D721Med (cell line): Measurements from ENCODE around the gene PTGS1.

Experiments
- DNase-seq: peaks from one replicate; pipeline ENCODE4 v3.0.0; 2011; ENCODE audit warnings: low spot score; ENCODE audit not compliant: insufficient read length
- FAIRE-seq: peaks from 2 replicates; lab custom pipeline; 2011; peaks lifted over from hg19 to GRCh38; lab: Jason Lieb, UNC
- TF ChIP-seq, protein P1 (sequence below): IDR thresholded peaks from 2 replicates; pipeline ENCODE4 v1.5.1; 2012; ENCODE audit warnings: mild to moderate bottlenecking, control low read depth; ENCODE audit not compliant: insufficient read depth; ENCODE audit errors: missing control alignments

Gene PTGS1

DNA sequence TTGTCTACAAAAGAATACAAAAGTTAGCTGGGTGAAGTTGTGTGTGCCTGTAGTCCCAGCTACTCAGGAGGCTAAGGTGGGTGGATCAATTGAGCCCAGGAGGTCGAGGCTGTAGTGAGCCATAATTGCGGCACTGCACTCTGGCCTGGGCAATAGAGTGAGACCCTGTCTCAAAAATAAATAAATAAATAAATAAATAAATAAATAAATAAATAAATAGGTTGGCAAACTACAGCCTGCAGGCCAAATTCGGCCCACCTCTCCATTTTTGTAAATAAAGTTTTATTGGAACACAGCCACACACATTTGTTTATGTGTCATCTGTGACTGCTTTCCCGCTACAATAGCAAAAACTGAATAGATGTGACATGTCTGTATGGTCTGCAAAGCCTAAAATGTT is 9.5 kb downstream of the PTGS1 start:
- FAIRE-seq (no peak), DNase-seq (no peak)
- TF ChIP-seq, protein P1, sequence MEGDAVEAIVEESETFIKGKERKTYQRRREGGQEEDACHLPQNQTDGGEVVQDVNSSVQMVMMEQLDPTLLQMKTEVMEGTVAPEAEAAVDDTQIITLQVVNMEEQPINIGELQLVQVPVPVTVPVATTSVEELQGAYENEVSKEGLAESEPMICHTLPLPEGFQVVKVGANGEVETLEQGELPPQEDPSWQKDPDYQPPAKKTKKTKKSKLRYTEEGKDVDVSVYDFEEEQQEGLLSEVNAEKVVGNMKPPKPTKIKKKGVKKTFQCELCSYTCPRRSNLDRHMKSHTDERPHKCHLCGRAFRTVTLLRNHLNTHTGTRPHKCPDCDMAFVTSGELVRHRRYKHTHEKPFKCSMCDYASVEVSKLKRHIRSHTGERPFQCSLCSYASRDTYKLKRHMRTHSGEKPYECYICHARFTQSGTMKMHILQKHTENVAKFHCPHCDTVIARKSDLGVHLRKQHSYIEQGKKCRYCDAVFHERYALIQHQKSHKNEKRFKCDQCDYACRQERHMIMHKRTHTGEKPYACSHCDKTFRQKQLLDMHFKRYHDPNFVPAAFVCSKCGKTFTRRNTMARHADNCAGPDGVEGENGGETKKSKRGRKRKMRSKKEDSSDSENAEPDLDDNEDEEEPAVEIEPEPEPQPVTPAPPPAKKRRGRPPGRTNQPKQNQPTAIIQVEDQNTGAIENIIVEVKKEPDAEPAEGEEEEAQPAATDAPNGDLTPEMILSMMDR, result no peak

DNA sequence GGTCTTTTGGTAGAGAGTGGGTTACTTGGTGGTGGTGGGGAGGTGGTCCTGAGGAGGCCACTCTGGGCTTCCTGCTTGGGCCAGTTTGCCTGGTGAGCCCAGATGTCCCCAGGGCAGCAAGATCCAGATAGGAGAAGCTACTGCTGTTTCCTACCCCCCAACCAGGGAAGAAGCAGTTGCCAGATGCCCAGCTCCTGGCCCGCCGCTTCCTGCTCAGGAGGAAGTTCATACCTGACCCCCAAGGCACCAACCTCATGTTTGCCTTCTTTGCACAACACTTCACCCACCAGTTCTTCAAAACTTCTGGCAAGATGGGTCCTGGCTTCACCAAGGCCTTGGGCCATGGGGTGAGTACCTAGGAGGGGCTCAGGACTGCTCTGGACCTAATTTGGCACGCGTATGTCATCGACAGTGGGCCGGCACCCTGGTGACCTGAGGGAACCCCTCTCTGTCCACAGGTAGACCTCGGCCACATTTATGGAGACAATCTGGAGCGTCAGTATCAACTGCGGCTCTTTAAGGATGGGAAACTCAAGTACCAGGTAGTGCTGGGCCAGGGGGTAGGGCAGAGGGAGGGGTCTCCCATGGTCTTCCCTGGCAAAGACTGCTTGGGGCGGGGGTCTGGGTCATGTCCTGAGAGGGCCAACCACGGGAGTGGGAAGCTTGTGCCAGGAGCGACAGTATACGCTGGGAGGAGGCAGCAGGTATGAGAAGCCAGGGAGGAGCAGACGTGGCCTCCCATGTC is 10.6 kb downstream of the PTGS1 start:
- TF ChIP-seq, protein P1, result no peak
- FAIRE-seq (no peak), DNase-seq (no peak)

DNA sequence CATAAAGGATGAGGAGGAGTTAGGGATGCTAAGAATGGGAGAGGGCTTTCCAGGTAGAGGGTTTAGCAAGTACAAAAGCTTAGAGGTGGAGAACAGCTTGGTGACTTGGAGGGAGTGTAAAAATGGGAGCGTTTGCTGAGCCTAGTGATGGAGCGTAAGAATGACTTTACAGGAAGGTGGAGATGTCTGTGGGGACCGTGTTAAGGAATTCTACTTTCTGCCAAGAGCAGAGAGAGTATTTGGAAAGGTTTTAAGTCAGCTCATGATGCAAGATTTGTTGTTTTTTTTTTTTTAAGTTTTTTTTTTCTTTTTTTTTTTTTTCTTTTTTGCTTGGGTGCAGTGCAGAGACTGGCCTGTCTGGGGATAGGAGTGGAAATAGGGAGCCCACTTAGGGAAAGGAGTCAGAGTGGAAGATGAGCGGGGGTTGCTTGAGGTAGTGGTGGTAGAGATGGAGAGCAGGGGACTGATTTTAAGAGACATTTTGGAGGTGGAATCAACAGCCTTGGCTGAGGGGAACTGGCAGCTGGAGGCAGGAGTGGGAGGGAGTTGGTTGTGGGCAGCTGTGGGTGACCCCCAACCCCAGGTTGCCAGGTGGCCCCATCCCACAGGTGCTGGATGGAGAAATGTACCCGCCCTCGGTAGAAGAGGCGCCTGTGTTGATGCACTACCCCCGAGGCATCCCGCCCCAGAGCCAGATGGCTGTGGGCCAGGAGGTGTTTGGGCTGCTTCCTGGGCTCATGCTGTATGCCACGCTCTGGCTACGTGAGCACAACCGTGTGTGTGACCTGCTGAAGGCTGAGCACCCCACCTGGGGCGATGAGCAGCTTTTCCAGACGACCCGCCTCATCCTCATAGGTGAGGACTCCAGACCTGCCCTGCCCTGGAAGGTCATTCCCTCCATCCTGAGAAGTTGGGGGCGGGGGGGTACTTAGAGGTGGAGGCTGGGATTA is 12.4 kb downstream of the PTGS1 start:
- FAIRE-seq (no peak), DNase-seq (no peak)
- TF ChIP-seq, protein P1, result no peak

DNA sequence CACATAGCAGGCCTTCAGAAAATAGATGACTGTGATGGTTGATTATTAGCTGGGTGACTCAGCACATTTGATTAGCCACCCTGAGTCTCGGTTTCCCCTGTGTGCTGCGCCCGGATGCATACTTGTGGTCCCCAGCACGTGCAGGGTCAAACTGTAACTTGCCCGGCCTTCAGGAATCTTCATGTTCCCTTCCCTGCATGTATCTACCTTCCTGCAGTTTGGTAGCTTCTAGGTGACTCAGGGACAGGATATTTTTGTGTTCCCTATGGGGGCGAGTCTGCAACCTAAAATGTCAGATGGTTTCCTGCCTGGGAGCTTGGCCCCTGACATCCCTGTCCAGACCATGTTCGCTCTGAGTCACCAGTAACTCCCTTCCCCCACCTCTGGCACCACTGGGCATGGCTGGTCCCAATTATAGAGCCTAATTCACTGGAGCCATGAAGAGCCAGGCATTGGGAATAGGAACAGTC is 13.2 kb downstream of the PTGS1 start:
- DNase-seq (no peak), FAIRE-seq (no peak)
- TF ChIP-seq, protein P1, result no peak

DNA sequence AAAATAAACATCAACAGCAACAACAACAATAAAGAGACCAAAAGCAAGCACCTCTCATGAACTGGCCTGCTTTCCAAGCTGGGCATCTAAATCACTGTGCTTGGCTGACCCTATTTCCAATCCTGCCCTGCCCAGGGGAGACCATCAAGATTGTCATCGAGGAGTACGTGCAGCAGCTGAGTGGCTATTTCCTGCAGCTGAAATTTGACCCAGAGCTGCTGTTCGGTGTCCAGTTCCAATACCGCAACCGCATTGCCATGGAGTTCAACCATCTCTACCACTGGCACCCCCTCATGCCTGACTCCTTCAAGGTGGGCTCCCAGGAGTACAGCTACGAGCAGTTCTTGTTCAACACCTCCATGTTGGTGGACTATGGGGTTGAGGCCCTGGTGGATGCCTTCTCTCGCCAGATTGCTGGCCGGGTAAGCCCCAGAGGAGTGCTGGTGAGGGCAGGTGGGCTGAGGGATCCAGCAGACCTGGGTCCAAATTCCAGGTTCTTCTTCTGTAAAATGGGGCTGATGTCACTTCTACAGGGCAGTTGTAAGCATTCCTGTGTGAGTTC is 15.6 kb downstream of the PTGS1 start:
- no peak for DNase-seq
- TF ChIP-seq, protein P1, result no peak

DNA sequence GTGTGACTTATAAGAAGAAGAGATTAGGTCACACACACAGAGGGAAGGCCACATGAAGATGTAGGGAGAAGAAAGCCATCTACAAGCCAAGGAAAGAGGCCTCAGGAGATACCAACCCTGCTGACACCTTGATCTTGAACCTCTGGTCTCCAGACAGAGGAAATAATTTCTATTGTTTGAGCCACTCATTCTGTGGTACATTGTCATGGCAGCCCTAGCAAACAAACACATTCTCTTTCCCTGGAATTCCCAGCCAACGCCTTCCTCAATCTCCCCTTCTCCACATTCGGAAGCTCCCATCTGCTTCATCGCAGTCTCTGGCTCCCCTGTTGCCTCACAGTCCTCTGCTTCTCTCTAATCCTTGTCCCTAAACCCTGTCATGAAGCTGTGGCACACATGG is 16.7 kb downstream of the PTGS1 start:
- no peak for DNase-seq
- TF ChIP-seq, protein P1, result no peak
- no peak for FAIRE-seq

More for the DNA sequence above, 15.6 kb downstream of the PTGS1 start:
- FAIRE-seq, result no peak
